GM23338 (cell line): ENCODE measurements around the gene SMTNL2. TPM values are rescaled to one million over a fixed set of nuclear protein-coding genes. Genes with fewer than 3 reads are reported as not detected.

Source experiments
- ATAC-seq: fragments of 200-7000 bp; cut with Tn5 transposase; 3 replicates; pipeline ENCODE4 v1.9.1; 2020
- DNase-seq: peaks from one replicate; pipeline ENCODE4 v3.0.0-alpha.2; 2015; ENCODE audit warnings: low spot score
- H2AFZ ChIP-seq: fragments of 200-600 bp; sonication (generic); 2 replicates; pipeline ENCODE4 v1.8.0; 2016; ENCODE audit warnings: antibody characterized with exemption, mild to moderate bottlenecking, moderate library complexity
- H3F3A ChIP-seq: fragments of 200-600 bp; sonication (generic); replicated peaks from 2 replicates; pipeline ENCODE4 v1.8.0; 2017; ENCODE audit warnings: antibody characterized with exemption, mixed run types, low read depth
- H3K27ac ChIP-seq: fragments of 200-600 bp; sonication (generic); 2 replicates; pipeline ENCODE4 v1.6.1; 2016; ENCODE audit warnings: low read depth
- H3K27me3 ChIP-seq: fragments of 200-600 bp; sonication (generic); 2 replicates; pipeline ENCODE4 v1.8.0; 2016; ENCODE audit warnings: mild to moderate bottlenecking, mixed run types, moderate library complexity; ENCODE audit not compliant: insufficient read depth
- H3K36me3 ChIP-seq: fragments of 200-600 bp; sonication (generic); 2 replicates; pipeline ENCODE4 v1.8.0; 2016; ENCODE audit warnings: mild to moderate bottlenecking; ENCODE audit not compliant: insufficient read depth
- H3K4me1 ChIP-seq: fragments of 200-600 bp; sonication (generic); 2 replicates; pipeline ENCODE4 v1.8.0; 2016; ENCODE audit warnings: mild to moderate bottlenecking, moderate library complexity; ENCODE audit not compliant: insufficient read depth
- H3K4me2 ChIP-seq: fragments of 200-600 bp; sonication (generic); 2 replicates; pipeline ENCODE4 v1.7.1; 2017; ENCODE audit warnings: mixed run types
- H3K4me3 ChIP-seq: fragments of 200-600 bp; sonication (generic); 2 replicates; pipeline ENCODE4 v1.6.1; 2016; ENCODE audit warnings: mixed run types
- H3K79me2 ChIP-seq: fragments of 200-600 bp; sonication (generic); replicated peaks from 2 replicates; pipeline ENCODE4 v1.8.0; 2017; ENCODE audit warnings: mild to moderate bottlenecking; ENCODE audit not compliant: insufficient read depth
- H3K9me2 ChIP-seq: fragments of 200-600 bp; sonication (generic); 2 replicates; pipeline ENCODE4 v1.8.0; 2017; ENCODE audit not compliant: insufficient read depth
- H4K20me1 ChIP-seq: fragments of 200-600 bp; sonication (generic); replicated peaks from 2 replicates; pipeline ENCODE4 v1.8.0; 2017; ENCODE audit warnings: mild to moderate bottlenecking; ENCODE audit not compliant: insufficient read depth
- H3K27ac Mint-ChIP-seq: 2 replicates; pipeline ENCODE4 v1.8.0; 2020; ENCODE audit warnings: inconsistent platforms, mild to moderate bottlenecking, moderate library complexity, mixed read lengths
- H3K27me3 Mint-ChIP-seq: 3 replicates; pipeline ENCODE4 v1.8.0; 2022; ENCODE audit warnings: low read depth, mild to moderate bottlenecking, moderate library complexity, mixed read lengths, inconsistent platforms; ENCODE audit not compliant: insufficient read depth, poor library complexity
- H3K36me3 Mint-ChIP-seq: 3 replicates; pipeline ENCODE4 v1.8.0; 2021; ENCODE audit warnings: low read depth, mild to moderate bottlenecking, inconsistent platforms, moderate library complexity, mixed read lengths
- H3K4me1 Mint-ChIP-seq: 3 replicates; pipeline ENCODE4 v1.8.0; 2020; ENCODE audit warnings: mild to moderate bottlenecking, inconsistent platforms, mixed read lengths
- H3K4me3 Mint-ChIP-seq: 3 replicates; pipeline ENCODE4 v1.8.0; 2021; ENCODE audit warnings: moderate library complexity, mild to moderate bottlenecking, inconsistent platforms, mixed read lengths
- H3K9me3 Mint-ChIP-seq: 3 replicates; pipeline ENCODE4 v1.8.0; 2020; ENCODE audit warnings: moderate library complexity, mild to moderate bottlenecking, inconsistent platforms, mixed read lengths
- NANOG ChIP-seq: IDR thresholded peaks from 2 replicates; pipeline ENCODE4 v1.6.1; 2016; ENCODE audit warnings: antibody characterized with exemption, borderline replicate concordance
- ZNF331 ChIP-seq: fragments of 250-450 bp; sonication (Bioruptor Pico); IDR thresholded peaks from 2 replicates; pipeline ENCODE4 v1.5.0; 2020; ENCODE audit warnings: low read depth, mild to moderate bottlenecking, moderate library complexity
- polyA plus RNA-seq: library from polyadenylated mRNA; unstranded; fragments of >200 nt; fragmentation: Nextera tagmentation; extraction: Ambion mirVana; gene quantifications from 2 replicates; pipeline ENCODE4 v1.2.1, GENCODE V29; 2016
- total RNA-seq: library from RNA; depleted of rRNA; stranded (reverse); fragments of >200 nt; shearing (Covaris generic); gene quantifications from 2 replicates; pipeline ENCODE4 v1.2.3, GENCODE V29; 2014
- TF ChIP-seq, protein P1 (sequence below), 2 experiments: fragments of 200-600 bp in 1 of 2; sonication (generic) in 1 of 2; conservative IDR thresholded peaks; 2 replicates each; pipeline versions ENCODE4 v1.5.1 to v1.6.1; 2016 to 2017; ENCODE audit warnings: antibody characterized with exemption in 2 of 2, low read depth in 2 of 2, mild to moderate bottlenecking in 2 of 2, moderate library complexity in 1 of 2
- TF ChIP-seq, protein P2 (sequence below): IDR thresholded peaks from one replicate; pipeline ENCODE4 v1.6.1; 2018; ENCODE audit warnings: antibody characterized with exemption; ENCODE audit not compliant: unreplicated experiment
- TF ChIP-seq, protein P3 (sequence below): fragments of 250-450 bp; sonication (Bioruptor Pico); IDR thresholded peaks from 2 replicates; pipeline ENCODE4 v1.5.0; 2020; ENCODE audit warnings: mild to moderate bottlenecking, moderate library complexity

SMTNL2 gene
- total and polyA plus RNA-seq, 2 experiments from 2014 or later: 1.3 to 4.3 TPM

DNA sequence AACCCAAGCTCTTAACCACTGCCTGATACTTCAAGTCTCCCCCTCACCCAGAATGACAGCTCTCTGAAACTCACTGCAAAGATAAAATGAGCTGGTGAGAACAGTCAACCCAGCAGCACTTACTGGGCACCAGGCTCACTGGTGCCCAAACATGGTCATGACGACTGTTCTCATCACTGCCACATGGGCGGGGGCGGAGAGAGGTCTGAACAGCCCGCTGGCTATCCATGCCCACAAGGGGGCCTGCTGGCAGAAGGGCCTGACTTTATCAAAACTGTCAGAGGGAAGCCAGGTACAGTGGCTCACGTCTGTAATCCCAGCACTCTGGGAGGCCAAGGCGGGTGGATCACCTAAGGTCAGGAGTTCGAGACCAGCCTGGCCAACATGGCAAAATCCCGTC lies 33.2 kb upstream of the SMTNL2 start:
- H3K4me2 ChIP-seq: no peak overlapping the region
- peak; percentile 50 for DNase-seq
- TF ChIP-seq, protein P1, sequence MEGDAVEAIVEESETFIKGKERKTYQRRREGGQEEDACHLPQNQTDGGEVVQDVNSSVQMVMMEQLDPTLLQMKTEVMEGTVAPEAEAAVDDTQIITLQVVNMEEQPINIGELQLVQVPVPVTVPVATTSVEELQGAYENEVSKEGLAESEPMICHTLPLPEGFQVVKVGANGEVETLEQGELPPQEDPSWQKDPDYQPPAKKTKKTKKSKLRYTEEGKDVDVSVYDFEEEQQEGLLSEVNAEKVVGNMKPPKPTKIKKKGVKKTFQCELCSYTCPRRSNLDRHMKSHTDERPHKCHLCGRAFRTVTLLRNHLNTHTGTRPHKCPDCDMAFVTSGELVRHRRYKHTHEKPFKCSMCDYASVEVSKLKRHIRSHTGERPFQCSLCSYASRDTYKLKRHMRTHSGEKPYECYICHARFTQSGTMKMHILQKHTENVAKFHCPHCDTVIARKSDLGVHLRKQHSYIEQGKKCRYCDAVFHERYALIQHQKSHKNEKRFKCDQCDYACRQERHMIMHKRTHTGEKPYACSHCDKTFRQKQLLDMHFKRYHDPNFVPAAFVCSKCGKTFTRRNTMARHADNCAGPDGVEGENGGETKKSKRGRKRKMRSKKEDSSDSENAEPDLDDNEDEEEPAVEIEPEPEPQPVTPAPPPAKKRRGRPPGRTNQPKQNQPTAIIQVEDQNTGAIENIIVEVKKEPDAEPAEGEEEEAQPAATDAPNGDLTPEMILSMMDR (conservative IDR thresholded peaks at IDR 0.05; ENCODE audit: low read depth in 2 of 2): peak; percentile 36 to 44
- TF ChIP-seq, protein P2, sequence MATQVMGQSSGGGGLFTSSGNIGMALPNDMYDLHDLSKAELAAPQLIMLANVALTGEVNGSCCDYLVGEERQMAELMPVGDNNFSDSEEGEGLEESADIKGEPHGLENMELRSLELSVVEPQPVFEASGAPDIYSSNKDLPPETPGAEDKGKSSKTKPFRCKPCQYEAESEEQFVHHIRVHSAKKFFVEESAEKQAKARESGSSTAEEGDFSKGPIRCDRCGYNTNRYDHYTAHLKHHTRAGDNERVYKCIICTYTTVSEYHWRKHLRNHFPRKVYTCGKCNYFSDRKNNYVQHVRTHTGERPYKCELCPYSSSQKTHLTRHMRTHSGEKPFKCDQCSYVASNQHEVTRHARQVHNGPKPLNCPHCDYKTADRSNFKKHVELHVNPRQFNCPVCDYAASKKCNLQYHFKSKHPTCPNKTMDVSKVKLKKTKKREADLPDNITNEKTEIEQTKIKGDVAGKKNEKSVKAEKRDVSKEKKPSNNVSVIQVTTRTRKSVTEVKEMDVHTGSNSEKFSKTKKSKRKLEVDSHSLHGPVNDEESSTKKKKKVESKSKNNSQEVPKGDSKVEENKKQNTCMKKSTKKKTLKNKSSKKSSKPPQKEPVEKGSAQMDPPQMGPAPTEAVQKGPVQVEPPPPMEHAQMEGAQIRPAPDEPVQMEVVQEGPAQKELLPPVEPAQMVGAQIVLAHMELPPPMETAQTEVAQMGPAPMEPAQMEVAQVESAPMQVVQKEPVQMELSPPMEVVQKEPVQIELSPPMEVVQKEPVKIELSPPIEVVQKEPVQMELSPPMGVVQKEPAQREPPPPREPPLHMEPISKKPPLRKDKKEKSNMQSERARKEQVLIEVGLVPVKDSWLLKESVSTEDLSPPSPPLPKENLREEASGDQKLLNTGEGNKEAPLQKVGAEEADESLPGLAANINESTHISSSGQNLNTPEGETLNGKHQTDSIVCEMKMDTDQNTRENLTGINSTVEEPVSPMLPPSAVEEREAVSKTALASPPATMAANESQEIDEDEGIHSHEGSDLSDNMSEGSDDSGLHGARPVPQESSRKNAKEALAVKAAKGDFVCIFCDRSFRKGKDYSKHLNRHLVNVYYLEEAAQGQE: no peak

DNA sequence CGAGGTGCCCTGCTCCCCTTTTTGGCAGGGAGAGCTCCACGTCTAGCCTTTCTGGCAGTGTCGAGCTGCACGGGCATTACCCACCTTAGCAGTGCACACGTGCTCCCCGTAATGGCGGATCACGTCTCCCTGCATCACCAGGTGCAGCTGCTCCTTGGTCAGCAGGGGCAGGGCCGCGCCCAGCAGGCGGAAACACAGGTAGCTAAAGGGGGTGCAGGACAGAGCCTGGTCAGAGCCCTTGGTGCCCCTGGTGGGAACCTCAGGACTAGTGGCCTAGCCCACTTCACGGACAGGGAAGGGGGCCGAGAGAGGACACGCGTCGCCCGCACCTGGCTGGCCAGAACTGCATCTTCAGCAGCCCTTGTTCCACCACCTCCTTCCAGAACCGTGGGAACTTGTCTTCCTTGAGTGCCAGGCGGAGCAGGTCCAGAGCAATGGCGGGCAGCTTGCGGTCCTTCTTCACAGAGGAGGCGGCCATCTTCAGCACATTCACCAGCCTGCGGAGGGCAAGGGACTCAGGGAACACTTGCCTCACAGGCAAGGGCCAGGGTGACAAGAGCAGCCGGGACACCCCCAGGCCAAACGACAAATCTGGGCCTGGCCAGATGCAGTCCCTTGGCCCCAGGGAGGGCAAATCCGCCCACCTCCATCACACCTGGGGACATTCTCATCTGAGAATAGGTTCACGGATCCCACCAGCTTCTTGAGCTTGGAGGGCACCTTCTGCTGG lies 32.4 kb upstream of the SMTNL2 start:
- Histone ChIP-seq H3K79me2 (peaks cover 30% of the 10 kb centered on the region), H3K4me1 (peaks cover 20% of the 10 kb centered on the region), H3K27me3 (no peaks in the 10 kb centered on the region), H3K36me3 (peaks cover 26% of the 10 kb centered on the region), H4K20me1 (peaks cover 23% of the 10 kb centered on the region), H3F3A (peaks cover 13% of the 10 kb centered on the region; the same call in 1 of the 2 replicates), H3K27ac (no peak overlapping the region), H3K4me2 (no peak overlapping the region), H3K9me2 (no peaks in the 10 kb centered on the region), H3K4me3 (no peak overlapping the region), H2AFZ (no peak overlapping the region)
- Mint-ChIP-seq H3K4me3 (no peak overlapping the region; the same call in 2 of the 3 replicates), H3K4me1 (peaks cover 30% of the 10 kb centered on the region), H3K9me3 (no peaks in the 10 kb centered on the region), H3K27ac (no peak overlapping the region), H3K27me3 (peaks cover 7% of the 10 kb centered on the region), H3K36me3 (peaks cover 81% of the 10 kb centered on the region)
- TF ChIP-seq, protein P3, sequence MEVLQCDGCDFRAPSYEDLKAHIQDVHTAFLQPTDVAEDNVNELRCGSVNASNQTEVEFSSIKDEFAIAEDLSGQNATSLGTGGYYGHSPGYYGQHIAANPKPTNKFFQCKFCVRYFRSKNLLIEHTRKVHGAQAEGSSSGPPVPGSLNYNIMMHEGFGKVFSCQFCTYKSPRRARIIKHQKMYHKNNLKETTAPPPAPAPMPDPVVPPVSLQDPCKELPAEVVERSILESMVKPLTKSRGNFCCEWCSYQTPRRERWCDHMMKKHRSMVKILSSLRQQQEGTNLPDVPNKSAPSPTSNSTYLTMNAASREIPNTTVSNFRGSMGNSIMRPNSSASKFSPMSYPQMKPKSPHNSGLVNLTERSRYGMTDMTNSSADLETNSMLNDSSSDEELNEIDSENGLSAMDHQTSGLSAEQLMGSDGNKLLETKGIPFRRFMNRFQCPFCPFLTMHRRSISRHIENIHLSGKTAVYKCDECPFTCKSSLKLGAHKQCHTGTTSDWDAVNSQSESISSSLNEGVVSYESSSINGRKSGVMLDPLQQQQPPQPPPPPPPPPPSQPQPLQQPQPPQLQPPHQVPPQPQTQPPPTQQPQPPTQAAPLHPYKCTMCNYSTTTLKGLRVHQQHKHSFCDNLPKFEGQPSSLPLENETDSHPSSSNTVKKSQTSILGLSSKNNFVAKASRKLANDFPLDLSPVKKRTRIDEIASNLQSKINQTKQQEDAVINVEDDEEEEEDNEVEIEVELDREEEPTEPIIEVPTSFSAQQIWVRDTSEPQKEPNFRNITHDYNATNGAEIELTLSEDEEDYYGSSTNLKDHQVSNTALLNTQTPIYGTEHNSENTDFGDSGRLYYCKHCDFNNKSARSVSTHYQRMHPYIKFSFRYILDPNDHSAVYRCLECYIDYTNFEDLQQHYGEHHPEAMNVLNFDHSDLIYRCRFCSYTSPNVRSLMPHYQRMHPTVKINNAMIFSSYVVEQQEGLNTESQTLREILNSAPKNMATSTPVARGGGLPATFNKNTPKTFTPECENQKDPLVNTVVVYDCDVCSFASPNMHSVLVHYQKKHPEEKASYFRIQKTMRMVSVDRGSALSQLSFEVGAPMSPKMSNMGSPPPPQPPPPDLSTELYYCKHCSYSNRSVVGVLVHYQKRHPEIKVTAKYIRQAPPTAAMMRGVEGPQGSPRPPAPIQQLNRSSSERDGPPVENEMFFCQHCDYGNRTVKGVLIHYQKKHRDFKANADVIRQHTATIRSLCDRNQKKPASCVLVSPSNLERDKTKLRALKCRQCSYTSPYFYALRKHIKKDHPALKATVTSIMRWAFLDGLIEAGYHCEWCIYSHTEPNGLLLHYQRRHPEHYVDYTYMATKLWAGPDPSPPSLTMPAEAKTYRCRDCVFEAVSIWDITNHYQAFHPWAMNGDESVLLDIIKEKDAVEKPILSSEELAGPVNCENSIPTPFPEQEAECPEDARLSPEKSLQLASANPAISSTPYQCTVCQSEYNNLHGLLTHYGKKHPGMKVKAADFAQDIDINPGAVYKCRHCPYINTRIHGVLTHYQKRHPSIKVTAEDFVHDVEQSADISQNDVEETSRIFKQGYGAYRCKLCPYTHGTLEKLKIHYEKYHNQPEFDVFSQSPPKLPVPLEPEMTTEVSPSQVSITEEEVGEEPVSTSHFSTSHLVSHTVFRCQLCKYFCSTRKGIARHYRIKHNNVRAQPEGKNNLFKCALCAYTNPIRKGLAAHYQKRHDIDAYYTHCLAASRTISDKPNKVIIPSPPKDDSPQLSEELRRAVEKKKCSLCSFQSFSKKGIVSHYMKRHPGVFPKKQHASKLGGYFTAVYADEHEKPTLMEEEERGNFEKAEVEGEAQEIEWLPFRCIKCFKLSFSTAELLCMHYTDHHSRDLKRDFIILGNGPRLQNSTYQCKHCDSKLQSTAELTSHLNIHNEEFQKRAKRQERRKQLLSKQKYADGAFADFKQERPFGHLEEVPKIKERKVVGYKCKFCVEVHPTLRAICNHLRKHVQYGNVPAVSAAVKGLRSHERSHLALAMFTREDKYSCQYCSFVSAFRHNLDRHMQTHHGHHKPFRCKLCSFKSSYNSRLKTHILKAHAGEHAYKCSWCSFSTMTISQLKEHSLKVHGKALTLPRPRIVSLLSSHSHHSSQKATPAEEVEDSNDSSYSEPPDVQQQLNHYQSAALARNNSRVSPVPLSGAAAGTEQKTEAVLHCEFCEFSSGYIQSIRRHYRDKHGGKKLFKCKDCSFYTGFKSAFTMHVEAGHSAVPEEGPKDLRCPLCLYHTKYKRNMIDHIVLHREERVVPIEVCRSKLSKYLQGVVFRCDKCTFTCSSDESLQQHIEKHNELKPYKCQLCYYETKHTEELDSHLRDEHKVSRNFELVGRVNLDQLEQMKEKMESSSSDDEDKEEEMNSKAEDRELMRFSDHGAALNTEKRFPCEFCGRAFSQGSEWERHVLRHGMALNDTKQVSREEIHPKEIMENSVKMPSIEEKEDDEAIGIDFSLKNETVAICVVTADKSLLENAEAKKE: no peak
- TF ChIP-seq ZNF331 (CRISPR knock-in tag): no peak
- TF ChIP-seq NANOG: no peak
- DNase-seq (no peak), ATAC-seq (no peak)

More for the DNA sequence above, 33.2 kb upstream of the SMTNL2 start:
- Histone ChIP-seq H3K79me2 (peaks cover 30% of the 10 kb centered on the region), H3F3A (peaks cover 12% of the 10 kb centered on the region; the same call in 1 of the 2 replicates), H3K9me2 (no peaks in the 10 kb centered on the region), H3K27me3 (no peaks in the 10 kb centered on the region), H3K4me1 (peaks cover 14% of the 10 kb centered on the region), H3K36me3 (peaks cover 28% of the 10 kb centered on the region), H3K27ac (0 out of 2 replicates have a peak overlapping the region, but pooled peaks have one; percentile 39), H2AFZ (no peak overlapping the region), H3K4me3 (no peak overlapping the region), H4K20me1 (peaks cover 27% of the 10 kb centered on the region)
- peaks cover 89% of the 10 kb centered on the region for H3K36me3 Mint-ChIP-seq
- H3K9me3 Mint-ChIP-seq: no peaks in the 10 kb centered on the region
- no peak overlapping the region for H3K4me3 Mint-ChIP-seq
- H3K4me1 Mint-ChIP-seq: peaks cover 22% of the 10 kb centered on the region; the same call in 2 of the 3 replicates
- peak overlapping the region; percentile 90 for H3K27ac Mint-ChIP-seq
- peaks cover 13% of the 10 kb centered on the region for H3K27me3 Mint-ChIP-seq
- ATAC-seq: peak; percentile 4
